Mesendoderm (in vitro differentiated cells): ENCODE data around the gene ACTRT2. TPM values are rescaled to one million over a fixed set of nuclear protein-coding genes. Genes with fewer than 3 reads are reported as not detected.

ENCODE experiments used
- DNase-seq: peaks from one replicate; pipeline ENCODE4 v3.0.0; 2013
- H2AK5ac ChIP-seq: 2 replicates; pipeline ENCODE4 v1.6.1; 2013; ENCODE audit warnings: low read length, inconsistent platforms
- H2BK120ac ChIP-seq: 2 replicates; pipeline ENCODE4 v1.6.1; 2013; ENCODE audit warnings: low read depth, mild to moderate bottlenecking, low read length, moderate library complexity, mixed read lengths
- H2BK15ac ChIP-seq: replicated peaks from 2 replicates; pipeline ENCODE4 v1.6.1; 2013; ENCODE audit warnings: low read depth, mild to moderate bottlenecking, moderate library complexity
- H2BK5ac ChIP-seq: 2 replicates; pipeline ENCODE4 v1.6.1; 2013; ENCODE audit warnings: low read length, inconsistent platforms
- H3K18ac ChIP-seq: 2 replicates; pipeline ENCODE4 v1.6.1; 2013; ENCODE audit warnings: mild to moderate bottlenecking, low read length, mixed read lengths
- H3K23ac ChIP-seq: one replicate; pipeline ENCODE4 v1.6.1; 2013; ENCODE audit warnings: low read length
- H3K27ac ChIP-seq: 2 replicates; pipeline ENCODE4 v1.5.1; 2013; ENCODE audit warnings: low read depth, mild to moderate bottlenecking, inconsistent platforms, low read length, moderate library complexity
- H3K27me3 ChIP-seq: 2 replicates; pipeline ENCODE4 v1.6.1; 2013; ENCODE audit warnings: low read length, control low read depth, mild to moderate bottlenecking, inconsistent platforms; ENCODE audit not compliant: insufficient read depth, poor library complexity
- H3K36me3 ChIP-seq: 2 replicates; pipeline ENCODE4 v1.6.1; 2013; ENCODE audit warnings: low read length, inconsistent platforms; ENCODE audit not compliant: control insufficient read depth, insufficient read depth
- H3K4ac ChIP-seq: one replicate; pipeline ENCODE4 v1.6.1; 2013; ENCODE audit warnings: low read depth, mild to moderate bottlenecking, low read length, moderate library complexity
- H3K4me1 ChIP-seq: 2 replicates; pipeline ENCODE4 v1.6.1; 2013; ENCODE audit warnings: low read depth, low read length, inconsistent platforms; ENCODE audit not compliant: control insufficient read depth
- H3K4me2 ChIP-seq: 2 replicates; pipeline ENCODE4 v1.6.1; 2013; ENCODE audit warnings: low read length
- H3K4me3 ChIP-seq: 2 replicates; pipeline ENCODE4 v1.5.1; 2013; ENCODE audit warnings: mild to moderate bottlenecking, low read length
- H3K56ac ChIP-seq: one replicate; pipeline ENCODE4 v1.6.1; 2013; ENCODE audit warnings: low read length
- H3K79me1 ChIP-seq: 2 replicates; pipeline ENCODE4 v1.6.1; 2013; ENCODE audit warnings: low read length, inconsistent platforms
- H3K79me2 ChIP-seq: 2 replicates; pipeline ENCODE4 v1.6.1; 2013; ENCODE audit warnings: mild to moderate bottlenecking, low read length; ENCODE audit not compliant: control insufficient read depth, insufficient read depth
- H3K9ac ChIP-seq: 2 replicates; pipeline ENCODE4 v1.6.1; 2013; ENCODE audit warnings: low read length, inconsistent platforms
- H4K5ac ChIP-seq: one replicate; pipeline ENCODE4 v1.6.1; 2013; ENCODE audit warnings: low read length
- H4K8ac ChIP-seq: one replicate; pipeline ENCODE4 v1.6.1; 2013; ENCODE audit warnings: low read depth, mild to moderate bottlenecking, control low read depth, low read length, moderate library complexity
- WGBS: extraction: QIAGEN DNeasy Blood & Tissue Kit; methylation state at CpG from one replicate; pipeline ENCODE4 v1.1.7; 2013; ENCODE audit warnings: low lambda C conversion rate, missing lambda C conversion rate; ENCODE audit not compliant: insufficient coverage; ENCODE audit errors: extremely low coverage; 5-methylcytosine and 5-hydroxymethylcytosine counted together
- polyA plus RNA-seq, 2 experiments: library from polyadenylated mRNA; stranded (reverse); fragments of 200-250 nt; gene quantifications; one replicate each; pipeline ENCODE4 v1.2.3, GENCODE V29; 2013

ACTRT2 gene
- not detected for polyA plus RNA-seq (2013, experiment 1 of 2)
- polyA plus RNA-seq (2013, experiment 2 of 2), result not detected

DNA sequence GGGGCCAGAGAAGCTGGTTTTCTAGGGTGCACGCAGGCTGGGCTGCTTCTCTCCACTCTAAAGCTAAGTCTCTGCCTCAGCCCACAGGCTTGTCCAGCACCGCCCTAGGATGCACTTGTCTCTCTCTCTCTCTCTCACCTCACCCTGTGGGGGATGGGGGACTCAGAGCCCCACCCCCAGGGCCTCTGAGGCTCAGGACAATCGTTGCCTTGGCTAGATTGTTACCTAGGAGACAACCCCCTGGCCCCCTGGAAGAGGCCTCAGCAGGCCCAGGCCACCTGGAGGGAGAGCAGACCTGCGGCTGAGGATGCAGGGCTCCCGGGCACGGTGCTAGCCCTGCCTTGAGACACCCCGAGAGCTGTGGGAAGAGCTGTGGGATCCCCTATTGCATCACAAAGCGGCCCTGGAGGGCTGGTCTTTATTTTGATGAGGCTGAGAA lies at the start of gene ACTRT2:
ACTRT2 (plus strand) TSS at position 235 of the 439 bp plus-strand sequence. CDS start 220 bp downstream, outside the sequence.
- Histone ChIP-seq H3K4me1 (no peaks in the 10 kb centered on the region), H2BK120ac (no peak within 1 kb of the TSS), H3K4ac (no peak within 1 kb of the TSS), H2BK5ac (no peak within 1 kb of the TSS), H2AK5ac (no peak within 1 kb of the TSS), H3K18ac (no peak within 1 kb of the TSS), H3K79me2 (no peaks in the 10 kb centered on the region), H3K56ac (no peak within 1 kb of the TSS), H3K27ac (no peak within 1 kb of the TSS), H3K79me1 (no peaks in the 10 kb centered on the region), H3K4me2 (no peak within 1 kb of the TSS), H2BK15ac (no peak within 1 kb of the TSS), H3K36me3 (no peaks in the 10 kb centered on the region), H3K23ac (no peak within 1 kb of the TSS), H3K9ac (no peak within 1 kb of the TSS), H4K5ac (no peak within 1 kb of the TSS), H4K8ac (no peak within 1 kb of the TSS), H3K27me3 (no peaks in the 10 kb centered on the region), H3K4me3 (no peak within 1 kb of the TSS)
- WGBS, result no CpG with 5 or more reads among the region's 8 CpGs
- peak; percentile 46 for DNase-seq

DNA sequence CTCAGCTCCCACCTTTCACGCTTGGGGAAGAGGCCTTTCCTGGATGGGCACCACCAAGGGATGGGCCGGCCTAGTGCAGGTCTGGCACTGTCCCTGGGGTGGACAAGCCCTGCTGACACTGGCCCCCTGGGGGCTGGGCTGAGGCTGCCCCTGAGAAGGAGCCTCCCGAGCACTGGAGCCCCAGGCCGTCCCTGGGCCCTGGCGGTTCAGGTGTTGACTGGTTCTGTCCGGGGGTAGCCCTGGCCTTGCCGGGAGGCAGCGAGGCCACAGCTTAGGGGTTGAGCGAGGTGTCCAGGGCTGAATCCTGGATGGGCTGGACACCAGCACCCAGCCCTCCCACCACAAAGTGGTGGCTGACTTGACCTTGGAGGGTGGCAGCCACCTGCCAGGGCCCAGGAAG lies 49.7 kb upstream of the ACTRT2 start:
- H4K8ac ChIP-seq, result no peak overlapping the region
- no peaks in the 10 kb centered on the region for H3K4me1 ChIP-seq
- no peak for DNase-seq

DNA sequence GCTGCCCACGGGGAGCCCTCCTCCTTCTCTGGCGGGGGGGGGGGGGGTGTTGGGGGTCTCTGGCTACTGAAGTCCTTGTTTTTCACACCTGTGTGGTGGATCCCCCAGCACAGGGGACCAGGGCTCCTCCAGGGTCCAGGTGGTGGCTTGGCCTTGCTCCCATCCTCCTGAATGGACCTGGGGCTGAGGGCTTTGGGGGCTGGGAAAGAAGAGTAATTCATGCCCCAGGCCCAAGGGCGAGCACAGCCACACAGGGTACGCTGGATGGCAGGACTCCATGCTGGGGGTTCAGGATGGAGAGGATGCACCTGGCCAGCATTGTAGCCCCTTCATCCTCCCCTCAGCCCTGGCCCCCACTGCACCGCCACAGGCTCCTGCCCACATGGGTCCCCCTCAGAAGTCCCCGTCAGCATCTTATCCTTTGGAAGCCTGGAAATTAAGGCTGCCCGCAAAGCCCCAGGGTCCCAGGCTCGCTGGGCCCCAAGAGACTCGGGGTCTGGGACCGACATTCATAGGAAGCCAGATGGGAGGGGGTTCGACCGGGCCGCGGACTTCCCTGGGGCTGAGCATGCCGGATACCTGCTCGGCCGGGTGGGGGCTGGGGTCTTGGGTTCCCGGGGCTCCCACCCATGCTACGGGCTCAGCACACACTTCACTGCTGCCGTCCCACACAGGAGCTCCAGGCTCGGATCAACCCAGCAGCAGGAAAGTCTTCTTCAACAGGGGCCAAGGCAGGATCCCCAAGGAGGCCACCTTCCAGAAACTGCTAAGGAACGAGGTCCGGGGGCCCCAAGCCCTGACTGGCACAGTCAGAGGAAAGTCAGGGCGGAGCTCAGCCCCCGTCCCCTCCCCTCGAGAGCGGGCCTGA lies 49.0 kb upstream of the ACTRT2 start:
- Histone ChIP-seq H3K27ac (no peak overlapping the region), H2BK15ac (no peak overlapping the region), H4K5ac (no peak overlapping the region), H3K36me3 (no peaks in the 10 kb centered on the region), H3K56ac (no peak overlapping the region), H3K9ac (no peak overlapping the region), H3K18ac (no peak overlapping the region), H4K8ac (no peak overlapping the region), H2BK5ac (no peak overlapping the region), H3K27me3 (no peaks in the 10 kb centered on the region), H2AK5ac (no peak overlapping the region), H3K23ac (no peak overlapping the region), H3K4me2 (no peak overlapping the region), H3K79me1 (no peaks in the 10 kb centered on the region), H3K79me2 (no peaks in the 10 kb centered on the region), H2BK120ac (no peak overlapping the region), H3K4ac (no peak overlapping the region), H3K4me3 (no peak overlapping the region), H3K4me1 (no peaks in the 10 kb centered on the region)
- no CpG with 5 or more reads among the region's 27 CpGs for WGBS
- DNase-seq, result no peak

More for the DNA sequence above, 49.7 kb upstream of the ACTRT2 start:
- Histone ChIP-seq H3K4me3 (no peak overlapping the region), H2BK5ac (no peak overlapping the region), H2BK15ac (no peak overlapping the region), H3K9ac (no peak overlapping the region), H3K36me3 (no peaks in the 10 kb centered on the region), H3K79me1 (no peaks in the 10 kb centered on the region), H4K5ac (no peak overlapping the region), H3K23ac (no peak overlapping the region), H3K27ac (no peak overlapping the region), H3K4me2 (no peak overlapping the region), H3K56ac (no peak overlapping the region), H3K27me3 (no peaks in the 10 kb centered on the region), H3K18ac (no peak overlapping the region), H3K4ac (no peak overlapping the region), H3K79me2 (no peaks in the 10 kb centered on the region), H2BK120ac (no peak overlapping the region), H2AK5ac (no peak overlapping the region)
- no CpG with 5 or more reads among the region's 9 CpGs for WGBS

- Histone ChIP-seq H4K5ac (no peak overlapping the region), H2BK120ac (no peak overlapping the region), H3K4me2 (no peak overlapping the region), H3K79me2 (no peaks in the 10 kb centered on the region), H3K27me3 (no peaks in the 10 kb centered on the region), H3K4ac (no peak overlapping the region), H2BK5ac (no peak overlapping the region), H3K27ac (no peak overlapping the region), H3K23ac (no peak overlapping the region), H3K4me1 (no peaks in the 10 kb centered on the region), H3K79me1 (no peaks in the 10 kb centered on the region), H2AK5ac (no peak overlapping the region), H3K9ac (no peak overlapping the region), H3K36me3 (no peaks in the 10 kb centered on the region), H2BK15ac (no peak overlapping the region), H3K4me3 (no peak overlapping the region), H3K56ac (no peak overlapping the region), H4K8ac (no peak overlapping the region), H3K18ac (no peak overlapping the region)
- WGBS, result no CpG with 5 or more reads among the region's 14 CpGs
- no peak for DNase-seq
Measured at GRCh38 chr1:2972879-2973575, 48.2 kb upstream of the ACTRT2 start.

DNA sequence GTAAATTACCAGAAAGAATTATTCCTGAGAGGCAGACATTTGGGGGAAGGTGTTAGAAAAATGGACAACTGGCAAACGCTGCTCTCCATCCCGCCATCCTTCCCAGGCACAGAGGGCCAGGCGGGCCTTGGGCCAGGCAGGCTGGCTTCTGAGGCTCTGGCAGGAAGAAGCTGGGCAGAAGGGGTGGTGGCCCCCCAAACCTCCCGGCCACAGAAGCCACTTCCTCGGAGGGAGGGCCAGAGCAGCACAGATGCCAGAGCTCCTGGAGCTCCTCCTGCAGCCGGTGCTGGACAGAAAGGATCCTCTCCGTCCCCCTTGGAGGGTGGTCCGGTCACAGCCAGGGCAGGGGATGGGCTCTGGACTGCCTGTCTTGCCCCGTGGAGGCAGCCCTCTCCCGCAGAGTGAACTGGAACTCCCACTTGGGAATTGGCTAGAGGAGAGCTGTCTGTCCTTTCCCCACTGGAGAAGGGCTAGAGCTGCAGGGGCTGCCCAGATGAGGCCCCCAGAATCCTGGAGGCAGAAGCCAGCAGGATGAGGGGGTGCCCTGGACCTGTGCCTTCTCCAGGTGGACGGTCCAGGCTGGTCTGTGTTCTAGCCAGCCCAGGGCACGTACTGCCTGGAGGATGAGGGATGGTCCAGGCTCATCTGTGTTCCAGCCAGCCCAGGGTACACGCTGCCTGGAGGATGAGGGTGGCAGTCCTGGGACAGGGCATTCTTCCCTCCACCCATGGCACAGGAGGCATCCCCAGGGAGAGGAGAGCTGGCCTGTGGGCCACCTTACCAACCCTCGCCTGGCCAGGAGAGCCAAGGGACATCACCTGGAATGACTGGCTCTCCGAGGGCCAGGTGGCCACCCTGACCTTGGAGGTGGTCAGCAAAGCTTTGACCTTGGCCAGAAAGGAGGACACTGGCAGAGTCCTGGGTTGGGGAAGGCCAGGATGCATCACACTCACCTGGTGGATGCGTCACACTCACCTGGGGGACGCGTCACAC lies 47.4 kb upstream of the ACTRT2 start:
- Histone ChIP-seq H2BK120ac (no peak overlapping the region), H3K27me3 (no peaks in the 10 kb centered on the region), H3K4ac (no peak overlapping the region), H3K4me1 (no peaks in the 10 kb centered on the region), H4K5ac (no peak overlapping the region), H3K56ac (no peak overlapping the region), H3K27ac (no peak overlapping the region), H2BK15ac (no peak overlapping the region), H4K8ac (no peak overlapping the region), H3K4me3 (no peak overlapping the region), H2AK5ac (no peak overlapping the region), H3K18ac (no peak overlapping the region), H3K79me2 (no peaks in the 10 kb centered on the region), H3K79me1 (no peaks in the 10 kb centered on the region), H3K9ac (no peak overlapping the region), H3K4me2 (no peak overlapping the region), H3K23ac (no peak overlapping the region), H2BK5ac (no peak overlapping the region), H3K36me3 (no peaks in the 10 kb centered on the region)
- no peak for DNase-seq
- no CpG with 5 or more reads among the region's 18 CpGs for WGBS
